H9 (cell line): ENCODE data around the gene CHGA. TPM values are rescaled to one million over a fixed set of nuclear protein-coding genes. Genes with fewer than 3 reads are reported as not detected.

ENCODE experiments used
- DNase-seq: peaks from one replicate; pipeline ENCODE4 v3.0.0-alpha.2; 2017
- H2AFZ ChIP-seq: one replicate; pipeline ENCODE4 v1.6.1; 2013; ENCODE audit warnings: mild to moderate bottlenecking, low read length, control low read depth, moderate library complexity
- H2AK5ac ChIP-seq: 2 replicates; pipeline ENCODE4 v1.6.1; 2013; ENCODE audit warnings: low read length, control low read depth, mixed read lengths; ENCODE audit not compliant: insufficient read length
- H2BK120ac ChIP-seq: one replicate; pipeline ENCODE4 v1.6.1; 2013; ENCODE audit warnings: low read depth, mild to moderate bottlenecking, low read length, control low read depth, inconsistent platforms; ENCODE audit not compliant: poor library complexity, severe bottlenecking
- H2BK12ac ChIP-seq: 2 replicates; pipeline ENCODE4 v1.6.1; 2013; ENCODE audit warnings: low read length, control low read depth, mixed read lengths, low read depth; ENCODE audit not compliant: insufficient read length
- H2BK15ac ChIP-seq: 2 replicates; pipeline ENCODE4 v1.6.1; 2013; ENCODE audit warnings: low read depth, low read length, control low read depth
- H2BK20ac ChIP-seq: one replicate; pipeline ENCODE4 v1.6.1; 2013; ENCODE audit warnings: low read depth, mild to moderate bottlenecking, low read length, control low read depth, inconsistent platforms; ENCODE audit not compliant: poor library complexity, severe bottlenecking
- H2BK5ac ChIP-seq: 2 replicates; pipeline ENCODE4 v1.6.1; 2013; ENCODE audit warnings: low read length, control low read depth, mixed read lengths; ENCODE audit not compliant: insufficient read length
- H3K14ac ChIP-seq: 2 replicates; pipeline ENCODE4 v1.6.1; 2013; ENCODE audit warnings: low read length, control low read depth; ENCODE audit not compliant: insufficient read depth
- H3K18ac ChIP-seq: 2 replicates; pipeline ENCODE4 v1.6.1; 2013; ENCODE audit warnings: low read depth, mild to moderate bottlenecking, mixed read lengths, low read length, control low read depth; ENCODE audit not compliant: insufficient read length
- H3K23ac ChIP-seq: 2 replicates; pipeline ENCODE4 v1.6.1; 2013; ENCODE audit warnings: low read length, control low read depth, mixed read lengths, low read depth; ENCODE audit not compliant: insufficient read length
- H3K23me2 ChIP-seq: 2 replicates; pipeline ENCODE4 v1.6.1; 2013; ENCODE audit warnings: low read depth, mild to moderate bottlenecking, mixed read lengths, low read length, control low read depth; ENCODE audit not compliant: insufficient read length, poor library complexity, severe bottlenecking
- H3K27ac ChIP-seq: 2 replicates; pipeline ENCODE4 v1.5.1; 2013; ENCODE audit warnings: low read length, control low read depth, mixed read lengths, low read depth; ENCODE audit not compliant: insufficient read length
- H3K27me3 ChIP-seq: 2 replicates; pipeline ENCODE4 v1.6.1; 2013; ENCODE audit warnings: low read length, control low read depth, inconsistent platforms; ENCODE audit not compliant: insufficient read depth
- H3K4ac ChIP-seq: 2 replicates; pipeline ENCODE4 v1.6.1; 2013; ENCODE audit warnings: low read depth, mild to moderate bottlenecking, control low read depth, inconsistent platforms, low read length, moderate library complexity
- H3K4me1 ChIP-seq: 2 replicates; pipeline ENCODE4 v1.6.1; 2013; ENCODE audit warnings: low read length, control low read depth, inconsistent platforms; ENCODE audit not compliant: insufficient read depth
- H3K4me2 ChIP-seq: 2 replicates; pipeline ENCODE4 v1.6.1; 2013; ENCODE audit warnings: low read length, control low read depth, mixed read lengths; ENCODE audit not compliant: insufficient read length, insufficient read depth
- H3K56ac ChIP-seq: 2 replicates; pipeline ENCODE4 v1.6.1; 2013; ENCODE audit warnings: low read depth, mild to moderate bottlenecking, mixed read lengths, low read length, control low read depth; ENCODE audit not compliant: insufficient read length
- H3K79me1 ChIP-seq: 2 replicates; pipeline ENCODE4 v1.6.1; 2013; ENCODE audit warnings: low read depth, mild to moderate bottlenecking, moderate library complexity, low read length, control low read depth, inconsistent platforms; ENCODE audit not compliant: insufficient read depth, poor library complexity, severe bottlenecking
- H3K79me2 ChIP-seq: 2 replicates; pipeline ENCODE4 v1.6.1; 2013; ENCODE audit warnings: low read length, control low read depth, inconsistent platforms; ENCODE audit not compliant: insufficient read depth
- H3K9ac ChIP-seq: 2 replicates; pipeline ENCODE4 v1.6.1; 2013; ENCODE audit warnings: low read length, control low read depth, mixed read lengths; ENCODE audit not compliant: insufficient read length; ENCODE audit errors: extremely low read depth
- H3K9me3 ChIP-seq: one replicate; pipeline ENCODE4 v1.6.1; 2013; ENCODE audit warnings: low read depth, low read length, inconsistent platforms; ENCODE audit not compliant: control insufficient read depth
- H3T11ph ChIP-seq: one replicate; pipeline ENCODE4 v1.6.1; 2013; ENCODE audit warnings: mild to moderate bottlenecking, low read length, control low read depth, inconsistent platforms
- H4K20me1 ChIP-seq: one replicate; pipeline ENCODE4 v1.6.1; 2013; ENCODE audit not compliant: control insufficient read depth, insufficient read length, insufficient read depth
- H4K5ac ChIP-seq: 2 replicates; pipeline ENCODE4 v1.6.1; 2013; ENCODE audit warnings: low read depth, mild to moderate bottlenecking, mixed read lengths, low read length, control low read depth; ENCODE audit not compliant: insufficient read length
- H4K8ac ChIP-seq: replicated peaks from 2 replicates; pipeline ENCODE4 v1.6.1; 2013; ENCODE audit warnings: low read length, control low read depth, mixed read lengths, low read depth; ENCODE audit not compliant: insufficient read length
- H4K91ac ChIP-seq: 2 replicates; pipeline ENCODE4 v1.6.1; 2013; ENCODE audit warnings: low read depth, mild to moderate bottlenecking, moderate library complexity, mixed read lengths, low read length, control low read depth; ENCODE audit not compliant: insufficient read length
- H3K27ac Mint-ChIP-seq, 3 experiments: 2 replicates in 2 of 3; 3 replicates in 1 of 3; pipeline ENCODE4 v1.8.0; 2020 to 2021; ENCODE audit warnings: mixed read lengths in 3 of 3, mild to moderate bottlenecking in 1 of 3, moderate library complexity in 1 of 3
- H3K27me3 Mint-ChIP-seq: 2 replicates; pipeline ENCODE4 v1.8.0; 2021; ENCODE audit warnings: low read depth, mild to moderate bottlenecking, moderate library complexity, mixed read lengths
- H3K36me3 Mint-ChIP-seq, 3 experiments: 2 replicates in 2 of 3; 3 replicates in 1 of 3; pipeline ENCODE4 v1.8.0; 2020 to 2021; ENCODE audit warnings: low read depth in 3 of 3, mixed read lengths in 3 of 3; ENCODE audit not compliant: insufficient read depth in 1 of 3
- H3K4me1 Mint-ChIP-seq, 2 experiments: 2 replicates each; pipeline ENCODE4 v1.8.0; 2020; ENCODE audit warnings: mixed read lengths in 2 of 2
- H3K4me3 Mint-ChIP-seq, 2 experiments: 2 replicates in 1 of 2; 3 replicates in 1 of 2; pipeline ENCODE4 v1.8.0; 2020 to 2021; ENCODE audit warnings: mild to moderate bottlenecking in 2 of 2, mixed read lengths in 2 of 2, moderate library complexity in 1 of 2
- H3K9me3 Mint-ChIP-seq, 2 experiments: 2 replicates in 1 of 2; 3 replicates in 1 of 2; pipeline ENCODE4 v1.8.0; 2020; ENCODE audit warnings: mild to moderate bottlenecking in 2 of 2, mixed read lengths in 2 of 2, moderate library complexity in 1 of 2
- CTCF ChIP-seq: fragments of 200-600 bp; sonication (generic); conservative IDR thresholded peaks from 3 replicates; pipeline ENCODE4 v1.8.0; 2021; ENCODE audit warnings: antibody characterized with exemption, mild to moderate bottlenecking
- WGBS: extraction: QIAGEN DNeasy Blood & Tissue Kit; methylation state at CpG from one replicate; pipeline ENCODE4 v1.1.7; 2013; ENCODE audit warnings: missing lambda C conversion rate, low lambda C conversion rate, mixed read lengths; ENCODE audit not compliant: insufficient read length; ENCODE audit errors: extremely low coverage; 5-methylcytosine and 5-hydroxymethylcytosine counted together
- total RNA-seq: library from RNA; stranded (reverse); gene quantifications from 2 replicates; pipeline ENCODE4 v1.2.1, GENCODE V29; 2021

The CHGA gene
- total RNA-seq, 1 experiment from 2014 or later: 6.7 TPM

- no peak overlapping the region for H2AFZ ChIP-seq
- no peak overlapping the region for H3K23ac ChIP-seq
- H3K56ac ChIP-seq: no peak overlapping the region
- Mint-ChIP-seq H3K27me3 (peaks cover 51% of the 10 kb centered on the region), H3K9me3 (peaks cover 2 to 5% of the 10 kb centered on the region in 2 experiments; a peak in 1 of 5 replicates), H3K4me3 (no peak overlapping the region), H3K4me1 (peaks cover 8 to 13% of the 10 kb centered on the region in 2 experiments), H3K36me3 (no peaks in the 10 kb centered on the region), H3K27ac (no peak overlapping the region; a peak in 1 of 7 replicates)
- H3T11ph ChIP-seq: no peak overlapping the region
- H4K91ac ChIP-seq: no peak overlapping the region
- H2AK5ac ChIP-seq: no peak overlapping the region
- no peak overlapping the region for H4K5ac ChIP-seq
- no peaks in the 10 kb centered on the region for H3K4me1 ChIP-seq
- H2BK5ac ChIP-seq: no peak overlapping the region
- H3K4ac ChIP-seq: no peak overlapping the region
- H3K27me3 ChIP-seq: peaks cover 4% of the 10 kb centered on the region; the same call in 1 of the 2 replicates
- no peaks in the 10 kb centered on the region for H3K9me3 ChIP-seq
- no CpG with 5 or more reads among the region's 8 CpGs for WGBS
- H3K23me2 ChIP-seq: no peaks in the 10 kb centered on the region
- no peaks in the 10 kb centered on the region for H3K79me1 ChIP-seq
- H2BK12ac ChIP-seq: no peak overlapping the region
- H3K79me2 ChIP-seq: no peaks in the 10 kb centered on the region
- no peak overlapping the region for H2BK120ac ChIP-seq
- H4K20me1 ChIP-seq: no peaks in the 10 kb centered on the region
- H4K8ac ChIP-seq: no peak overlapping the region
- H3K27ac ChIP-seq: no peak overlapping the region
- H3K14ac ChIP-seq: no peak overlapping the region
- no peak overlapping the region for H3K18ac ChIP-seq
- TF ChIP-seq CTCF: no peak
- H3K4me2 ChIP-seq: no peak overlapping the region
- no peak overlapping the region for H2BK20ac ChIP-seq
- H2BK15ac ChIP-seq: no peak overlapping the region
- H3K9ac ChIP-seq: no peak overlapping the region
- DNase-seq: no peak
These were observed 17.3 kb upstream of the CHGA start for GRCh38 chr14:92905667-92906066.
